Measurements from ENCODE around the gene VSIG10.
"Not testable (repeated sequence)": the region's sequence is repeated elsewhere in the genome, so short reads cannot be mapped to it uniquely, and the experiment has no call there.

VSIG10 gene

DNA sequence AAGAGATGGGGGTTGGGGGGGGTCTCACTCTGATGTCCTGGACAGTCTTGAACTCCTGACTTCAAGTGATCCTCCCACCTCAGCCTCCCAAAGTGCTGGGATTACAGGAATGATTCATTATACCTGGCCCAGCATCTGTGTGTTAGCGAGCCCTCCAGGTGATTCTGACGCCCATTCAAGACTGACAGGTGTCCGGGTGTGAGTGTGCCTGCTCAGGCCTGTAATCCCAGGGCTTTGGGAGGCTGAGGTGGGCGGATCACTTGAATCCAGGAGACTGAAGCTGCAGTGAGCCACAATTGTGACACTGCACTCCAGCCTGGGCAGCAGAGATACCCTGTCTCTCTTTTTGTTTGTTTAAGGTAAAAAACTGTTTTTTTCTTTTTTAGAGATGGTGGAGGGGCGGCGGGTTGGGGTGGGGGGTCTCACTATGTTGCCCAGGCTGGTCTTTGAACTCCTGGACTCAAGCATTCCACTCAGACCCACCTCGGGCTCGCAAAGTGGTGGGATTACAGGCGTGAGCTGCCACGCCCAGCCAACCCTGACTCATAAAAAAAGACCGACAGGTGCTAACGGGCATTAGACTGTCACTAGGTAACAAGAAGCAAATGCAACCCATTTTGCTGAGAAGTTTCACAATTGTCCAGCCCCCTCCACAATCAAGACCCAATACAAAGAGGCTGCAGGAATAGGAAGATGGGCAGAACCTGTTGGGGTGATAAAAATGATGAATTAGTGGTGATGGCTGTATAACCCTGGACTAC lies 4.7 kb downstream of the VSIG10 start:
- DNase-seq (ENCODE audit: low read depth in 2 of 2) = no peak
- H3K4me3 ChIP-seq (replicated peaks in 1 of 2; ENCODE audit: low read depth in 2 of 2, low read length in 2 of 2) = no peak overlapping the region
- no peak for TF ChIP-seq CTCF (IDR thresholded peaks at IDR 0.05; ENCODE audit: low read depth, low read length)

DNA sequence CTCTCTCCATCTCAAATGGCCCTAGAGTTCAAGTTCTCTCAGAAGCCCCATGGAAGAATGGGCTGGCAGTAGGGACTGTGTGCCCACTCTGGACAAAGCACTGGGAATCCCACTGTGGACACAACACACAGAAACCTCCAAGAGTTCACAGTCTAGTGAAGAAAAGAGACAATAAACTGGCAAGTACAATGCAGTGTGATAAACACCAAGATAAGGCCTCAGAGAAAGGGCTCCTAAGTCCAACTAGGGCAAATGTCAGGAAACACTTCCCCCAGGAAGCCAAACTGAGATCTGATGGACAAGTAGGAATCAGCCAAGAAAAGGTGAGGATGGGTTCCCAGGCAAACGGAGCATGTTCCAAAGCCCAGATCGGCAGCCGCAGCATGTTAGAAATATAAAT lies 5.4 kb downstream of the VSIG10 start:
- peak in 1 of 2 donors; percentile 11 for DNase-seq (ENCODE audit: low read depth in 2 of 2)
- H3K4me3 ChIP-seq (replicated peaks in 1 of 2; ENCODE audit: low read depth in 2 of 2, low read length in 2 of 2) = no peak overlapping the region
- TF ChIP-seq CTCF (IDR thresholded peaks at IDR 0.05; ENCODE audit: low read depth, low read length) = no peak

DNA sequence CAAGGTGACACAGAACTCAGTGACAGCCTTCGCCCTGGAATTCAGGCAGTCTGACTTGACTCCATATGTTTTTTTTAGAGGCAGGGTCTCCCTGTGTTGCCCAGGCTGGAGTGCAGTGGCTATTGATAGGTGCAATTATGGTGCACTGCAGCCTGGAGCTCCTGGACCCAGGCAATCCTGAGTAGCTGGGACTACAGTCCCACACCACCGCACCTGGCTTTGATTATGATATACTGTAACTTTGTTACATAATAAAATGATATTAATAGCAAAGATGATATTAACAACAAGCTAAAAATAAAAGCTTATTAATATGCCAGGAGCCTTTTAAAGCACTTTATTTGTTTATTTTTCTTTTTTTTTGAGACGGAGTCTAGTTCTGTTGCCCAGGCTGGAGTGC lies 9.8 kb downstream of the VSIG10 start:
- no peak overlapping the region for H3K4me3 ChIP-seq (replicated peaks in 1 of 2; ENCODE audit: low read depth in 2 of 2, low read length in 2 of 2)
- TF ChIP-seq CTCF (IDR thresholded peaks at IDR 0.05; ENCODE audit: low read depth, low read length) = no peak
- no peak for DNase-seq (ENCODE audit: low read depth in 2 of 2)

- DNase-seq (ENCODE audit: low read depth in 2 of 2) = no peak
- no peak for TF ChIP-seq CTCF (IDR thresholded peaks at IDR 0.05; ENCODE audit: low read depth, low read length)
Measured at GRCh38 chr12:118089782-118090181, 14.0 kb downstream of the VSIG10 start.

GRCh38 chr12:118082161-118082560 lies 21.6 kb downstream of the VSIG10 start:
- H3K4me3 ChIP-seq (replicated peaks in 1 of 2; ENCODE audit: low read depth in 2 of 2, low read length in 2 of 2) = no peak overlapping the region
- TF ChIP-seq CTCF (IDR thresholded peaks at IDR 0.05; ENCODE audit: low read depth, low read length) = no peak
- DNase-seq (ENCODE audit: low read depth in 2 of 2) = no peak

More at GRCh38 chr12:118089782-118090181, 14.0 kb downstream of the VSIG10 start:
- no peak overlapping the region for H3K4me3 ChIP-seq (replicated peaks in 1 of 2; ENCODE audit: low read depth in 2 of 2, low read length in 2 of 2)

DNA sequence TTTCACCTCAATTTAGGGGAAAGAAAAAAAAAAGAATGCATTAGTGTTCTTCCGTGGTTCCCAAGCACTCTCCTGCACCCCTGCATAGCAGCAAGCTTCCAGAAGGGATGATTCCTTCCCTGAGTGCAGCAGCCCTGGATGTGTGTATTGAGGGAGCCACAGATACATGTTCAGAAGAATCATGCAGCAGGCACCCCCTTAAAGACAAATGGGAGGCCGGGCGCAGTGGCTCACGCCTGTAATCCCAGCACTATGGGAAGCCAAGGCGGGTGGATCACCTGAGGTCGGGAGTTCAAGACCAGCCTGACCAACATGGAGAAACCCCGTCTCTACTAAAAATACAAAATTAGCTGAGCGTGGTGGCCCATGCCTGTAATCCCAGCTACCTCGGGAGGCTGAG lies 22.3 kb downstream of the VSIG10 start:
- not testable (repeated sequence) for DNase-seq (ENCODE audit: low read depth in 2 of 2); H3K4me3 ChIP-seq (replicated peaks in 1 of 2; ENCODE audit: low read depth in 2 of 2, low read length in 2 of 2)

DNA sequence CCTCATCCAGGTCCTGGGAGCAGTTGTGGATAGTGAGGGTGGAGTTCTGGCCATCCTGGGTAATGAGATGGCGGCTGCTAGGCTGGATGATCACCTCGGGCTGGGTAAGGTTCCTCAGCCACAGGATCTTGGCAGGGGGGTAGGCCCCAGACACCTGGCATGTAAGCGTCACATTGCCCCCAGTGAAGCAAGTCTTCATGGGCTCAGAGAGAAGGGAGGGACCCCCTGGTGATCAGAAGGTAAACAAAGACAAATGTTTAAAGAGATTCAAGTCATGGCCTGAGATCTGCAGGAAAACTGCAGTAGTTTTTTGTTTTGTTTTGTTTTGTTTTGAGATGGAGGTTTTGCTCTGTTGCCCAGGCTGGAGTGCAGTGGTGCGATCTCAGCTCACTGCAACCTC lies 30.0 kb downstream of the VSIG10 start:
- TF ChIP-seq CTCF (IDR thresholded peaks at IDR 0.05; ENCODE audit: low read depth, low read length) = no peak
- DNase-seq (ENCODE audit: low read depth in 2 of 2) = no peak

More for the DNA sequence above, 30.0 kb downstream of the VSIG10 start:
- no peak overlapping the region for H3K4me3 ChIP-seq (replicated peaks in 1 of 2; ENCODE audit: low read depth in 2 of 2, low read length in 2 of 2)

All from cardiac fibroblast (primary cell).